A549 (cell line): Measurements from ENCODE around the gene HSF2BP.

Source experiments
- CTCF ChIP-seq: fragments of >200 bp; sonication (Bioruptor Twin); formaldehyde crosslinking; IDR thresholded peaks from 3 replicates; pipeline ENCODE4 v1.5.1; 2016
- EP300 ChIP-seq, 2 experiments: fragments of >200 bp; sonication (Bioruptor Twin); formaldehyde crosslinking; IDR thresholded peaks; 2 replicates in 1 of 2; 3 replicates in 1 of 2; pipeline ENCODE4 v1.6.1; 2016 to 2017
- ESRRA ChIP-seq: fragments of 150-350 bp; IDR thresholded peaks from 2 replicates; pipeline ENCODE4 v1.6.1; 2014; ENCODE audit warnings: mild to moderate bottlenecking, low read length, borderline replicate concordance
- HOXA7 ChIP-seq: fragments of 250-450 bp; sonication (Bioruptor Pico); IDR thresholded peaks from 2 replicates; pipeline ENCODE4 v1.5.0; 2020; ENCODE audit warnings: mild to moderate bottlenecking, moderate library complexity
- POLR2A ChIP-seq: IDR thresholded peaks from 2 replicates; pipeline ENCODE4 v1.6.1; 2012; ENCODE audit warnings: mild to moderate bottlenecking, low read length
- POLR2AphosphoS2 ChIP-seq: conservative IDR thresholded peaks from 2 replicates; pipeline ENCODE4 v1.6.1; 2012; ENCODE audit warnings: low read length, improper control_type of control experiment, inconsistent platforms
- SMC3 ChIP-seq: fragments of >200 bp; sonication (Bioruptor Twin); formaldehyde crosslinking; IDR thresholded peaks from 3 replicates; pipeline ENCODE4 v1.6.1; 2018; ENCODE audit warnings: inconsistent platforms
- SREBF2 ChIP-seq: fragments of 450-650 bp; IDR thresholded peaks from 2 replicates; pipeline ENCODE4 v1.6.1; 2014; ENCODE audit warnings: mild to moderate bottlenecking, moderate library complexity
- TFCP2L1 ChIP-seq: fragments of 250-450 bp; sonication (Bioruptor Pico); IDR thresholded peaks from 2 replicates; pipeline ENCODE4 v1.5.0; 2021; ENCODE audit warnings: mild to moderate bottlenecking
- USF2 ChIP-seq: fragments of 450-650 bp; IDR thresholded peaks from 2 replicates; pipeline ENCODE4 v1.6.1; 2014; ENCODE audit warnings: antibody characterized with exemption
- ZFP36 ChIP-seq: fragments of 450-650 bp; IDR thresholded peaks from 2 replicates; pipeline ENCODE4 v1.6.1; 2014; ENCODE audit warnings: borderline replicate concordance; ENCODE audit not compliant: partially characterized antibody
- ZNF302 ChIP-seq: fragments of 250-450 bp; sonication (Bioruptor Pico); IDR thresholded peaks from 2 replicates; pipeline ENCODE4 v1.9.0; 2021; ENCODE audit warnings: inconsistent platforms, mild to moderate bottlenecking, moderate library complexity

- no peak for TF ChIP-seq SMC3
- TF ChIP-seq USF2, result no peak
- TF ChIP-seq CTCF, result no peak
- TF ChIP-seq POLR2A, result no peak
- TF ChIP-seq POLR2AphosphoS2, result no peak
- TF ChIP-seq EP300 (IDR thresholded peaks at IDR 0.05), result no peak
- no peak for TF ChIP-seq TFCP2L1 (CRISPR knock-in tag)
- no peak for TF ChIP-seq SREBF2
- no peak for TF ChIP-seq ZFP36
- no peak for TF ChIP-seq ESRRA
- no peak for TF ChIP-seq HOXA7 (CRISPR knock-in tag)
- no peak for TF ChIP-seq ZNF302
Observed at GRCh38 chr21:43613755-43614638, 45.3 kb downstream of the HSF2BP start.
